SK-N-SH (cell line): ENCODE data around the gene FAHD1. TPM values are rescaled to one million over a fixed set of nuclear protein-coding genes. Genes with fewer than 3 reads are reported as not detected.

Source experiments
- CTCF ChIA-PET: fragments of 300-600, 350-600 bp; formaldehyde crosslinking; extraction: SDS; loops from one replicate; lab custom pipeline; 2021; lab: Yijun Ruan, JAX
- POLR2A ChIA-PET: fragments of 350-600 bp; sonication (Branson Sonifier 250); formaldehyde crosslinking; extraction: SDS; loops from one replicate; lab custom pipeline; 2020; ENCODE audit warnings: antibody characterized with exemption, inconsistent platforms; lab: Yijun Ruan, JAX
- DNase-seq: peaks from one replicate; pipeline ENCODE4 v3.0.0; 2012
- H2AFZ ChIP-seq: fragments of 200-600 bp; sonication (generic); 2 replicates; pipeline ENCODE4 v1.8.1; 2016; ENCODE audit warnings: antibody characterized with exemption, mild to moderate bottlenecking, low read depth
- H3F3A ChIP-seq: fragments of 200-600 bp; sonication (generic); replicated peaks from 2 replicates; pipeline ENCODE3; 2016; ENCODE audit warnings: antibody characterized with exemption, mild to moderate bottlenecking; ENCODE audit not compliant: insufficient read depth
- H3K27ac ChIP-seq, 2 experiments: fragments of 200-500 bp in 1 of 2; fragments of 200-600 bp in 1 of 2; sonication (Bioruptor generic) in 1 of 2; sonication (generic), shearing (Covaris generic) in 1 of 2; 2 replicates each; pipeline versions ENCODE4 v1.5.1 to v1.6.1; 2014 to 2016; ENCODE audit warnings: low read depth in 2 of 2, inconsistent platforms in 1 of 2, low read length in 1 of 2, mild to moderate bottlenecking in 1 of 2, mixed read lengths in 1 of 2
- H3K27me3 ChIP-seq: fragments of 200-600 bp; sonication (generic), shearing (Covaris generic); 2 replicates; pipeline ENCODE4 v1.6.1; 2016; ENCODE audit warnings: mixed run types; ENCODE audit not compliant: insufficient read depth
- H3K36me3 ChIP-seq, 2 experiments: fragments of 200-500 bp in 1 of 2; fragments of 200-600 bp in 1 of 2; sonication (Bioruptor generic) in 1 of 2; sonication (generic) in 1 of 2; replicated peaks in 1 of 2; 2 replicates each; pipeline versions ENCODE3 to v1.5.1; 2014 to 2016; ENCODE audit warnings: low read length in 1 of 2, mild to moderate bottlenecking in 1 of 2; ENCODE audit not compliant: insufficient read depth in 2 of 2, control insufficient read depth in 1 of 2
- H3K4me1 ChIP-seq, 2 experiments: fragments of 200-500 bp in 1 of 2; fragments of 200-600 bp in 1 of 2; sonication (Bioruptor generic) in 1 of 2; sonication (generic), shearing (Covaris generic) in 1 of 2; 2 replicates each; pipeline versions ENCODE4 v1.5.1 to v1.6.1; 2014 to 2016; ENCODE audit warnings: low read depth in 1 of 2, low read length in 1 of 2, mixed run types in 1 of 2; ENCODE audit not compliant: insufficient read depth in 2 of 2, control insufficient read depth in 1 of 2
- H3K4me2 ChIP-seq: fragments of 200-600 bp; sonication (generic), shearing (Covaris generic); 2 replicates; pipeline ENCODE4 v1.6.1; 2017; ENCODE audit warnings: mixed run types
- H3K4me3 ChIP-seq, 2 experiments: fragments of 200-500 bp in 1 of 2; fragments of 200-600 bp in 1 of 2; sonication (Bioruptor generic) in 1 of 2; sonication (generic), shearing (Covaris generic) in 1 of 2; 2 replicates each; pipeline versions ENCODE4 v1.5.1 to v1.8.1; 2014 to 2016; ENCODE audit warnings: low read depth in 2 of 2, inconsistent platforms in 1 of 2, low read length in 1 of 2, mild to moderate bottlenecking in 1 of 2, mixed read lengths in 1 of 2, moderate library complexity in 1 of 2
- H3K79me2 ChIP-seq: fragments of 200-600 bp; sonication (generic); 2 replicates; pipeline ENCODE4 v1.8.1; 2017; ENCODE audit warnings: mild to moderate bottlenecking; ENCODE audit not compliant: insufficient read depth
- H3K9ac ChIP-seq: fragments of 200-600 bp; sonication (generic); 2 replicates; pipeline ENCODE4 v1.6.1; 2017; ENCODE audit warnings: mixed run types
- H3K9me2 ChIP-seq: fragments of 200-600 bp; sonication (generic); 2 replicates; pipeline ENCODE4 v1.6.1; 2017; ENCODE audit warnings: mixed run types
- H3K9me3 ChIP-seq: fragments of 200-600 bp; sonication (generic); 2 replicates; pipeline ENCODE4 v1.6.1; 2017; ENCODE audit warnings: mixed run types, mild to moderate bottlenecking, moderate library complexity
- H4K20me1 ChIP-seq: fragments of 200-600 bp; sonication (generic); 2 replicates; pipeline ENCODE4 v1.6.1; 2017; ENCODE audit warnings: mild to moderate bottlenecking, mixed run types; ENCODE audit not compliant: insufficient read depth
- CHD2 ChIP-seq: fragments of 150-350 bp; IDR thresholded peaks from 2 replicates; pipeline ENCODE4 v1.6.1; 2018; ENCODE audit warnings: low read length; ENCODE audit not compliant: partially characterized antibody
- GABPA ChIP-seq: IDR thresholded peaks from 2 replicates; pipeline ENCODE4 v1.4.0; 2012; ENCODE audit warnings: low read depth, mild to moderate bottlenecking
- JUND ChIP-seq: IDR thresholded peaks from 2 replicates; pipeline ENCODE4 v1.4.0; 2012
- MXI1 ChIP-seq: IDR thresholded peaks from 2 replicates; pipeline ENCODE4 v1.6.1; 2012; ENCODE audit warnings: mild to moderate bottlenecking, low read depth, low read length, improper control_type of control experiment
- NFIC ChIP-seq: IDR thresholded peaks from 2 replicates; pipeline ENCODE4 v1.4.0; 2012; ENCODE audit warnings: borderline replicate concordance
- NRF1 ChIP-seq: IDR thresholded peaks from 2 replicates; pipeline ENCODE4 v1.6.1; 2012; ENCODE audit warnings: low read depth, mild to moderate bottlenecking, low read length
- POLR2AphosphoS5 ChIP-seq: IDR thresholded peaks from 2 replicates; pipeline ENCODE4 v1.6.1; 2012; ENCODE audit warnings: low read depth, low read length
- RCOR1 ChIP-seq: fragments of 150-350 bp; IDR thresholded peaks from 2 replicates; pipeline ENCODE4 v1.6.1; 2017; ENCODE audit warnings: antibody characterized with exemption, low read length
- SIN3A ChIP-seq: IDR thresholded peaks from 2 replicates; pipeline ENCODE4 v1.6.1; 2012; ENCODE audit warnings: low read depth, mild to moderate bottlenecking, low read length, moderate library complexity, borderline replicate concordance
- SMC3 ChIP-seq: IDR thresholded peaks from 2 replicates; pipeline ENCODE4 v1.6.1; 2012; ENCODE audit warnings: low read depth, low read length, improper control_type of control experiment
- TEAD4 ChIP-seq: IDR thresholded peaks from 2 replicates; pipeline ENCODE4 v1.4.0; 2012; ENCODE audit warnings: mild to moderate bottlenecking, borderline replicate concordance; ENCODE audit not compliant: insufficient read depth
- WGBS: methylation state at CpG from one replicate; pipeline ENCODE4 v1.1.6; 2017; ENCODE audit warnings: low lambda C conversion rate; 5-methylcytosine and 5-hydroxymethylcytosine counted together
- polyA plus RNA-seq, 3 experiments: library from polyadenylated mRNA; depleted of rRNA; stranded (reverse); fragments of >200 nt; gene quantifications; 2 replicates each; pipeline ENCODE4 v1.2.3, GENCODE V29; 2012
- TF ChIP-seq, protein P1 (sequence below): fragments of 150-350 bp; IDR thresholded peaks from 2 replicates; pipeline ENCODE4 v1.6.1; 2016; ENCODE audit warnings: mild to moderate bottlenecking, low read depth, low read length
- TF ChIP-seq, protein P2 (sequence below): fragments of 150-350 bp; IDR thresholded peaks from 2 replicates; pipeline ENCODE4 v1.6.1; 2017; ENCODE audit warnings: antibody characterized with exemption, low read length, low read depth, borderline replicate concordance
- TF ChIP-seq, protein P3 (sequence below): fragments of 200-600 bp; sonication (generic); IDR thresholded peaks from 2 replicates; pipeline ENCODE4 v1.6.1; 2017; ENCODE audit warnings: antibody characterized with exemption, mild to moderate bottlenecking, moderate library complexity

Gene FAHD1
- polyA plus RNA-seq, 1 of the 3 experiments (the other 2 are of a cell fraction) = 59.0 TPM

DNA sequence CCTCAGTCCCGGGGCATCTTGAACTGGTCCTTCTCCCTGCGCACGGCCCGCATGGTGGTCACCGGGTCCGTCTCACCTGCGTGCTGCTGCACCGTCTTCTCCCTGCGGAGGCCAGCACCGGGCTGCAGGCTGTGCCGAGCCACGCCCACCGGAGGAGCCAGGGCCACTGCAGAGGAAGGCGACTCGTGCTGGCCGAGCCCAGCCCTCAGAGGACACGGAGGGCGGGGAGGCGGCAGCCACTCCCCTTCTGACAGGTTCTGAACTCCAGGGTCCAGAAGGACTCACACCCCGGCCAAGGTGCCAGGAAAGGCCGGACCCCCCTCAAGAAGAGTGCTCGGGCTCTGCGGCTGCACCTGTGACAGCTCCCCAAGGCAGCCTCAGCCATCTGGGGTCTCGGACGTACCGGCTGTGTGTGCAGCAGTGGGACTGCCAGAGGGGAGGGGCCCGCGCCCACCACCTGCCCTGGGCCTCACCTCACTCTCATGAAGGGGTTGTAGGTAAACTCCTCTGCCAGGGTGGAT lies 17.7 kb upstream of the FAHD1 start:
- CTCF ChIA-PET = no interaction called here
- POLR2A ChIA-PET = no interaction called here
- H3K27ac ChIP-seq = no peak overlapping the region

DNA sequence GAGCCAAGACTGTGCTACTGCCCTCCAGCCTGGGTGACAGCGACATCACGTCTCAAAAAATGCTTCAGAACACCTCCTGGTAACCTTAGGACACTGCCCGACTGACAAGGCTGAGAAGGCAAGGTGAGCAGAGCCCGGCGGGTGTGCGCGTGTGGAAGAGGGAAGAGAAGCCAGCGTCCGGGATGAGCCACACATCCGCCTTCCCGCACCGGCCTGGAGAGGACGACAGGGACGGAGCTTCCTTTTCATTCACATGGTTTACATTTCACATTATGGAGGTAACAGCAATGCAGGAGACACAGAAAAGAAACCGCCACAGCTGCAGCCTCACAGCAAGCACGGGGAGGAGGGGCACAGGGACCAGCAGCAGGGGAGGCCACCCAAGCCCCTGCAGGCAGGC lies 16.9 kb upstream of the FAHD1 start:
- Histone ChIP-seq H3K9me3 (no peaks in the 10 kb centered on the region), H3K4me3 (no peak overlapping the region), H3K4me1 (no peaks in the 10 kb centered on the region), H3K27ac (no peak overlapping the region), H3K79me2 (peaks cover 4% of the 10 kb centered on the region; the same call in 1 of the 2 replicates), H3K27me3 (no peaks in the 10 kb centered on the region), H3K4me2 (no peak overlapping the region), H3K9ac (no peak overlapping the region), H3K36me3 (peaks cover 7 to 11% of the 10 kb centered on the region in 2 experiments), H3K9me2 (no peaks in the 10 kb centered on the region), H2AFZ (no peak overlapping the region), H3F3A (peaks cover 7% of the 10 kb centered on the region), H4K20me1 (no peaks in the 10 kb centered on the region)
- TF ChIP-seq CHD2 = no peak
- no peak for TF ChIP-seq NRF1
- TF ChIP-seq GABPA = no peak
- TF ChIP-seq, protein P1, sequence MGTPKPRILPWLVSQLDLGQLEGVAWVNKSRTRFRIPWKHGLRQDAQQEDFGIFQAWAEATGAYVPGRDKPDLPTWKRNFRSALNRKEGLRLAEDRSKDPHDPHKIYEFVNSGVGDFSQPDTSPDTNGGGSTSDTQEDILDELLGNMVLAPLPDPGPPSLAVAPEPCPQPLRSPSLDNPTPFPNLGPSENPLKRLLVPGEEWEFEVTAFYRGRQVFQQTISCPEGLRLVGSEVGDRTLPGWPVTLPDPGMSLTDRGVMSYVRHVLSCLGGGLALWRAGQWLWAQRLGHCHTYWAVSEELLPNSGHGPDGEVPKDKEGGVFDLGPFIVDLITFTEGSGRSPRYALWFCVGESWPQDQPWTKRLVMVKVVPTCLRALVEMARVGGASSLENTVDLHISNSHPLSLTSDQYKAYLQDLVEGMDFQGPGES = no peak
- no peak for TF ChIP-seq MXI1
- TF ChIP-seq, protein P2, sequence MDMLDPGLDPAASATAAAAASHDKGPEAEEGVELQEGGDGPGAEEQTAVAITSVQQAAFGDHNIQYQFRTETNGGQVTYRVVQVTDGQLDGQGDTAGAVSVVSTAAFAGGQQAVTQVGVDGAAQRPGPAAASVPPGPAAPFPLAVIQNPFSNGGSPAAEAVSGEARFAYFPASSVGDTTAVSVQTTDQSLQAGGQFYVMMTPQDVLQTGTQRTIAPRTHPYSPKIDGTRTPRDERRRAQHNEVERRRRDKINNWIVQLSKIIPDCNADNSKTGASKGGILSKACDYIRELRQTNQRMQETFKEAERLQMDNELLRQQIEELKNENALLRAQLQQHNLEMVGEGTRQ = no peak
- POLR2A ChIA-PET = no interaction called here
- WGBS = 92% methylated on average over 16 of the region's 16 CpGs
- DNase-seq = no peak
- CTCF ChIA-PET = no interaction called here

More for the DNA sequence above, 17.7 kb upstream of the FAHD1 start:
- no peak for TF ChIP-seq RCOR1
- TF ChIP-seq JUND = no peak
- TF ChIP-seq TEAD4 = no peak
- TF ChIP-seq, protein P3, sequence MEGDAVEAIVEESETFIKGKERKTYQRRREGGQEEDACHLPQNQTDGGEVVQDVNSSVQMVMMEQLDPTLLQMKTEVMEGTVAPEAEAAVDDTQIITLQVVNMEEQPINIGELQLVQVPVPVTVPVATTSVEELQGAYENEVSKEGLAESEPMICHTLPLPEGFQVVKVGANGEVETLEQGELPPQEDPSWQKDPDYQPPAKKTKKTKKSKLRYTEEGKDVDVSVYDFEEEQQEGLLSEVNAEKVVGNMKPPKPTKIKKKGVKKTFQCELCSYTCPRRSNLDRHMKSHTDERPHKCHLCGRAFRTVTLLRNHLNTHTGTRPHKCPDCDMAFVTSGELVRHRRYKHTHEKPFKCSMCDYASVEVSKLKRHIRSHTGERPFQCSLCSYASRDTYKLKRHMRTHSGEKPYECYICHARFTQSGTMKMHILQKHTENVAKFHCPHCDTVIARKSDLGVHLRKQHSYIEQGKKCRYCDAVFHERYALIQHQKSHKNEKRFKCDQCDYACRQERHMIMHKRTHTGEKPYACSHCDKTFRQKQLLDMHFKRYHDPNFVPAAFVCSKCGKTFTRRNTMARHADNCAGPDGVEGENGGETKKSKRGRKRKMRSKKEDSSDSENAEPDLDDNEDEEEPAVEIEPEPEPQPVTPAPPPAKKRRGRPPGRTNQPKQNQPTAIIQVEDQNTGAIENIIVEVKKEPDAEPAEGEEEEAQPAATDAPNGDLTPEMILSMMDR = no peak
- no peak for TF ChIP-seq GABPA
- no peak for TF ChIP-seq SMC3
- no peak for TF ChIP-seq NFIC
- no peak for TF ChIP-seq SIN3A
- TF ChIP-seq, protein P1 = no peak
- TF ChIP-seq POLR2AphosphoS5 = no peak
- no peak overlapping the region for H3K4me3 ChIP-seq
- H3K4me1 ChIP-seq = no peaks in the 10 kb centered on the region
- H4K20me1 ChIP-seq = no peaks in the 10 kb centered on the region
- no peaks in the 10 kb centered on the region for H3K27me3 ChIP-seq
- DNase-seq = no peak
- WGBS = 97% methylated on average over 9 of the region's 28 CpGs
- H3K9me3 ChIP-seq = no peaks in the 10 kb centered on the region
- H3K4me2 ChIP-seq = no peak overlapping the region
- no peaks in the 10 kb centered on the region for H3K9me2 ChIP-seq
- peaks cover 10 to 11% of the 10 kb centered on the region in 2 experiments for H3K36me3 ChIP-seq
- no peak overlapping the region for H3K9ac ChIP-seq
- H3F3A ChIP-seq = peaks cover 7% of the 10 kb centered on the region
- H2AFZ ChIP-seq = no peak overlapping the region
- H3K79me2 ChIP-seq = peaks cover 4% of the 10 kb centered on the region; the same call in 1 of the 2 replicates
